ENCODE results near the gene DEXI. TPM values are rescaled to one million over a fixed set of nuclear protein-coding genes. Genes with fewer than 3 reads are reported as not detected.

The DEXI gene
- total RNA-seq, 2 donors from 2014 or later = 31.5 to 32.0 TPM

DNA sequence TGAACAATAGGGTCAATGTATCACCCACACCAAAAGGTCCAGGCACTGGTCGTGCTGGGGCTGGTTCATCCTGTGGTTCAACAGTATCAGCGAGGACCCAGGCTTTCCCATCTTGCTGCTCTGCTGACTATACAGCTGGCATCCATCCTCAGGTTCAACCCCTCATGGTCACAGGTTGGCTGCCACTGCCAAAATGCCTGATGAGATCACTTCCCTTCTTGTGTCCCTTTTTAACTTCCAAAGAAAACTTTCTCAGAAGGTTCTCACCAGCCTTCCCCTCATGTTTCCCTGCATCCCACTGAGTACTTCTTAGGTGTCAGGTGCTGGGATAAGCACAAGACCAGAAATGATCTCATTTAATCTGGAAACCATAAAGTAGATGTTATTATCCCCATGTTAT is 27.8 kb upstream of the DEXI start:
- Mint-ChIP-seq H3K27ac (no peak overlapping the region), H3K9me3 (no peaks in the 10 kb centered on the region), H3K27me3 (ENCODE audit: insufficient read depth) (no peaks in the 10 kb centered on the region), H3K4me3 (no peak overlapping the region), H3K36me3 (ENCODE audit: low read depth) (peaks cover 25% of the 10 kb centered on the region), H3K4me1 (peaks cover 14% of the 10 kb centered on the region)
- WGBS, 2 experiments (ENCODE audit: insufficient coverage in 1 of 2, insufficient read length in 1 of 2) = 80 to 89% methylated on average over 1 to 2 of the region's 2 CpGs
- Histone ChIP-seq H3K27ac (ENCODE audit: low read depth, low read length) (no peak overlapping the region), H3K4me3 (ENCODE audit: low read length) (no peak overlapping the region), H3K36me3 (ENCODE audit: control insufficient read depth, insufficient read depth, low read length) (peaks cover 34% of the 10 kb centered on the region), H3K27me3 (ENCODE audit: control insufficient read depth, insufficient read depth, low read length, poor library complexity, severe bottlenecking) (no peaks in the 10 kb centered on the region), H3K4me1 (ENCODE audit: control insufficient read depth, insufficient read depth, low read length) (peaks cover 9% of the 10 kb centered on the region), H3K9me3 (ENCODE audit: control insufficient read depth, low read length) (no peaks in the 10 kb centered on the region), H3K9ac (ENCODE audit: extremely low read depth, low read length, poor library complexity, severe bottlenecking) (no peak overlapping the region)
- DNase-seq = no peak
- TF ChIP-seq, protein P1, sequence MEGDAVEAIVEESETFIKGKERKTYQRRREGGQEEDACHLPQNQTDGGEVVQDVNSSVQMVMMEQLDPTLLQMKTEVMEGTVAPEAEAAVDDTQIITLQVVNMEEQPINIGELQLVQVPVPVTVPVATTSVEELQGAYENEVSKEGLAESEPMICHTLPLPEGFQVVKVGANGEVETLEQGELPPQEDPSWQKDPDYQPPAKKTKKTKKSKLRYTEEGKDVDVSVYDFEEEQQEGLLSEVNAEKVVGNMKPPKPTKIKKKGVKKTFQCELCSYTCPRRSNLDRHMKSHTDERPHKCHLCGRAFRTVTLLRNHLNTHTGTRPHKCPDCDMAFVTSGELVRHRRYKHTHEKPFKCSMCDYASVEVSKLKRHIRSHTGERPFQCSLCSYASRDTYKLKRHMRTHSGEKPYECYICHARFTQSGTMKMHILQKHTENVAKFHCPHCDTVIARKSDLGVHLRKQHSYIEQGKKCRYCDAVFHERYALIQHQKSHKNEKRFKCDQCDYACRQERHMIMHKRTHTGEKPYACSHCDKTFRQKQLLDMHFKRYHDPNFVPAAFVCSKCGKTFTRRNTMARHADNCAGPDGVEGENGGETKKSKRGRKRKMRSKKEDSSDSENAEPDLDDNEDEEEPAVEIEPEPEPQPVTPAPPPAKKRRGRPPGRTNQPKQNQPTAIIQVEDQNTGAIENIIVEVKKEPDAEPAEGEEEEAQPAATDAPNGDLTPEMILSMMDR (conservative IDR thresholded peaks at IDR 0.05) = no peak

DNA sequence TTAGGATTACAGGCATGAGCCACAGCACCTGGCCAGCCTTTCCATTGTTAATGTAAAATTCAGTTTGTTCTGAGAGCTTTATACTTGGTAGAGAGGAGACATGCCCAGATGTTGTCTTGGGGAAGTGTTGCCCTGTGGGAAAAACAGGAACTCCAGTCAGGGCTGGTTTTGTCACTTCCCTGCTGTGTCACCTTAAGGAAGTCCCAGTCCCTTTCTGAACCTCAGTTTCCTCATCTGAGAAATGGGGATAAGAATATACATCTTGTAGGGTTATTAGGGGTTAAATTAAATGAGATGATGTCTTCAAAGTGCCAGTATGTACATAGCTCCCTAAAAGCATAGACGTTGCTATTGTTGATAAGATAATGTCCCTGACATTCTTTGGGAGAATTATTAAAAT is 27.3 kb upstream of the DEXI start:
- Histone ChIP-seq H3K4me1 (ENCODE audit: control insufficient read depth, insufficient read depth, low read length) (peaks cover 11% of the 10 kb centered on the region), H3K36me3 (ENCODE audit: control insufficient read depth, insufficient read depth, low read length) (peaks cover 30% of the 10 kb centered on the region), H3K27ac (ENCODE audit: low read depth, low read length) (no peak overlapping the region), H3K4me3 (ENCODE audit: low read length) (no peak overlapping the region), H3K27me3 (ENCODE audit: control insufficient read depth, insufficient read depth, low read length, poor library complexity, severe bottlenecking) (no peaks in the 10 kb centered on the region), H3K9ac (ENCODE audit: extremely low read depth, low read length, poor library complexity, severe bottlenecking) (no peak overlapping the region), H3K9me3 (ENCODE audit: control insufficient read depth, low read length) (no peaks in the 10 kb centered on the region)
- TF ChIP-seq, protein P1 (conservative IDR thresholded peaks at IDR 0.05) = no peak
- Mint-ChIP-seq H3K27ac (no peak overlapping the region), H3K4me3 (no peak overlapping the region), H3K4me1 (peaks cover 18% of the 10 kb centered on the region), H3K36me3 (ENCODE audit: low read depth) (peaks cover 22% of the 10 kb centered on the region), H3K27me3 (ENCODE audit: insufficient read depth) (no peaks in the 10 kb centered on the region), H3K9me3 (no peaks in the 10 kb centered on the region)
- 67% methylated on average over 1 of the region's 1 CpG; no CpG with 5 or more reads in 1 of the 2 experiments for WGBS, 2 experiments (ENCODE audit: insufficient coverage in 1 of 2, insufficient read length in 1 of 2)
- no peak for DNase-seq

DNA sequence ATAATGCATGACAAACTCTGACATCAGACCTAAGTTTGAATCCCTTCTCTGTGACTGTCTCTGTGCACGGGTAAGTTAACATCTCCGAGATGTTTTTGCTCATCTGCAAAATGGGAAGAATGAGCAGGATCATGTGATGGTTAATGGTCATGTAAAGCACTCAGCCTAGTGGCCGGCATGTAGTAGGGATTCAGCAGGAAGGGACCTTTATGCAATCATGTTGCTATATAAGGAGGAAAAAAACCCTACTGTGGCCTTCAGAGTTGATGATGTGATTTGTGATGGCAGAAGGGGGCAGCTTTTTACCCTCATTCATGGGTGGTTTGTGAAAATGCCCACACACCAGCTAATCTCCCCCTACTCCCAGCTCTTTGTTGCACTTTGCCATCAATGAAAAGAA is 26.2 kb upstream of the DEXI start:
- Mint-ChIP-seq H3K36me3 (ENCODE audit: low read depth) (peaks cover 19% of the 10 kb centered on the region), H3K4me1 (peaks cover 22% of the 10 kb centered on the region), H3K27me3 (ENCODE audit: insufficient read depth) (no peaks in the 10 kb centered on the region), H3K4me3 (no peak overlapping the region), H3K9me3 (no peaks in the 10 kb centered on the region), H3K27ac (no peak overlapping the region)
- H3K27ac ChIP-seq (ENCODE audit: low read depth, low read length) = no peak overlapping the region
- no peak overlapping the region for H3K4me3 ChIP-seq (ENCODE audit: low read length)
- H3K36me3 ChIP-seq (ENCODE audit: control insufficient read depth, insufficient read depth, low read length) = peaks cover 26% of the 10 kb centered on the region
- DNase-seq = no peak
- peaks cover 11% of the 10 kb centered on the region for H3K4me1 ChIP-seq (ENCODE audit: control insufficient read depth, insufficient read depth, low read length)
- no peak overlapping the region for H3K9ac ChIP-seq (ENCODE audit: extremely low read depth, low read length, poor library complexity, severe bottlenecking)
- WGBS, 2 experiments (ENCODE audit: insufficient coverage in 1 of 2, insufficient read length in 1 of 2) = 85 to 94% methylated on average over 3 of the region's 3 CpGs
- TF ChIP-seq, protein P1 (conservative IDR thresholded peaks at IDR 0.05) = peak; percentile 35
- H3K9me3 ChIP-seq (ENCODE audit: control insufficient read depth, low read length) = no peaks in the 10 kb centered on the region
- H3K27me3 ChIP-seq (ENCODE audit: control insufficient read depth, insufficient read depth, low read length, poor library complexity, severe bottlenecking) = no peaks in the 10 kb centered on the region

Data from endodermal cell (in vitro differentiated cells).